Measurements from ENCODE around the gene PWP2.
"Not testable (repeated sequence)": the region's sequence is repeated elsewhere in the genome, so short reads cannot be mapped to it uniquely, and the experiment has no call there.

The PWP2 gene

GRCh38 chr21:44150255-44150654, 43.1 kb downstream of the PWP2 start:
- H3K27me3 ChIP-seq (ENCODE audit: low read depth, low read length); H3K4me1 ChIP-seq (ENCODE audit: low read length); H3K9ac ChIP-seq (ENCODE audit: low read length); H3K79me2 ChIP-seq (ENCODE audit: low read length); H3K36me3 ChIP-seq (replicated peaks; ENCODE audit: low read depth, low read length); H3K4me2 ChIP-seq (ENCODE audit: low read length); H3K27ac ChIP-seq (ENCODE audit: low read length); H4K20me1 ChIP-seq (ENCODE audit: insufficient read depth, low read length); H3K9me3 ChIP-seq (ENCODE audit: insufficient read depth, low read length); H2AFZ ChIP-seq (ENCODE audit: low read depth, low read length); H3K4me3 ChIP-seq (ENCODE audit: low read length): not testable (repeated sequence)

GRCh38 chr21:44153214-44153888, 46.2 kb downstream of the PWP2 start:
- not testable (repeated sequence) for H3K36me3 ChIP-seq (replicated peaks; ENCODE audit: low read depth, low read length); H3K4me2 ChIP-seq (ENCODE audit: low read length); H3K9me3 ChIP-seq (ENCODE audit: insufficient read depth, low read length); H3K27me3 ChIP-seq (ENCODE audit: low read depth, low read length); H2AFZ ChIP-seq (ENCODE audit: low read depth, low read length); H3K4me1 ChIP-seq (ENCODE audit: low read length); H3K9ac ChIP-seq (ENCODE audit: low read length); H3K27ac ChIP-seq (ENCODE audit: low read length); H3K79me2 ChIP-seq (ENCODE audit: low read length); H3K4me3 ChIP-seq (ENCODE audit: low read length); H4K20me1 ChIP-seq (ENCODE audit: insufficient read depth, low read length)

GRCh38 chr21:44153889-44154228, 46.7 kb downstream of the PWP2 start:
- H3K9ac ChIP-seq (ENCODE audit: low read length); H3K36me3 ChIP-seq (replicated peaks; ENCODE audit: low read depth, low read length); H4K20me1 ChIP-seq (ENCODE audit: insufficient read depth, low read length); H3K4me2 ChIP-seq (ENCODE audit: low read length); H2AFZ ChIP-seq (ENCODE audit: low read depth, low read length); H3K4me1 ChIP-seq (ENCODE audit: low read length); H3K79me2 ChIP-seq (ENCODE audit: low read length); H3K9me3 ChIP-seq (ENCODE audit: insufficient read depth, low read length); H3K27ac ChIP-seq (ENCODE audit: low read length); H3K27me3 ChIP-seq (ENCODE audit: low read depth, low read length); H3K4me3 ChIP-seq (ENCODE audit: low read length): not testable (repeated sequence)

- H3K27ac ChIP-seq (ENCODE audit: low read length); H3K9me3 ChIP-seq (ENCODE audit: insufficient read depth, low read length); H3K27me3 ChIP-seq (ENCODE audit: low read depth, low read length); H3K4me2 ChIP-seq (ENCODE audit: low read length); H3K36me3 ChIP-seq (replicated peaks; ENCODE audit: low read depth, low read length); H2AFZ ChIP-seq (ENCODE audit: low read depth, low read length); H3K4me3 ChIP-seq (ENCODE audit: low read length); H4K20me1 ChIP-seq (ENCODE audit: insufficient read depth, low read length); H3K4me1 ChIP-seq (ENCODE audit: low read length); H3K9ac ChIP-seq (ENCODE audit: low read length); H3K79me2 ChIP-seq (ENCODE audit: low read length): not testable (repeated sequence)
Measured at GRCh38 chr21:44154816-44155230, 47.6 kb downstream of the PWP2 start.

- H3K27ac ChIP-seq (ENCODE audit: low read length); H2AFZ ChIP-seq (ENCODE audit: low read depth, low read length); H3K36me3 ChIP-seq (replicated peaks; ENCODE audit: low read depth, low read length); H3K9ac ChIP-seq (ENCODE audit: low read length); H3K4me2 ChIP-seq (ENCODE audit: low read length); H4K20me1 ChIP-seq (ENCODE audit: insufficient read depth, low read length); H3K4me3 ChIP-seq (ENCODE audit: low read length); H3K9me3 ChIP-seq (ENCODE audit: insufficient read depth, low read length); H3K79me2 ChIP-seq (ENCODE audit: low read length); H3K4me1 ChIP-seq (ENCODE audit: low read length); H3K27me3 ChIP-seq (ENCODE audit: low read depth, low read length): not testable (repeated sequence)
Measured at GRCh38 chr21:44155231-44155993, 48.2 kb downstream of the PWP2 start.

GRCh38 chr21:44155994-44156380, 48.8 kb downstream of the PWP2 start:
- not testable (repeated sequence) for H3K4me1 ChIP-seq (ENCODE audit: low read length); H3K36me3 ChIP-seq (replicated peaks; ENCODE audit: low read depth, low read length); H2AFZ ChIP-seq (ENCODE audit: low read depth, low read length); H4K20me1 ChIP-seq (ENCODE audit: insufficient read depth, low read length); H3K27ac ChIP-seq (ENCODE audit: low read length); H3K4me3 ChIP-seq (ENCODE audit: low read length); H3K9me3 ChIP-seq (ENCODE audit: insufficient read depth, low read length); H3K4me2 ChIP-seq (ENCODE audit: low read length); H3K79me2 ChIP-seq (ENCODE audit: low read length); H3K27me3 ChIP-seq (ENCODE audit: low read depth, low read length); H3K9ac ChIP-seq (ENCODE audit: low read length)

GRCh38 chr21:44157439-44158081, 50.4 kb downstream of the PWP2 start:
- not testable (repeated sequence) for H3K36me3 ChIP-seq (replicated peaks; ENCODE audit: low read depth, low read length); H3K79me2 ChIP-seq (ENCODE audit: low read length); H3K27me3 ChIP-seq (ENCODE audit: low read depth, low read length); H3K9ac ChIP-seq (ENCODE audit: low read length); H3K9me3 ChIP-seq (ENCODE audit: insufficient read depth, low read length); H4K20me1 ChIP-seq (ENCODE audit: insufficient read depth, low read length); H3K27ac ChIP-seq (ENCODE audit: low read length); H2AFZ ChIP-seq (ENCODE audit: low read depth, low read length); H3K4me2 ChIP-seq (ENCODE audit: low read length); H3K4me1 ChIP-seq (ENCODE audit: low read length); H3K4me3 ChIP-seq (ENCODE audit: low read length)

GRCh38 chr21:44158082-44158468, 50.9 kb downstream of the PWP2 start:
- H3K27me3 ChIP-seq (ENCODE audit: low read depth, low read length); H3K79me2 ChIP-seq (ENCODE audit: low read length); H3K27ac ChIP-seq (ENCODE audit: low read length); H3K9me3 ChIP-seq (ENCODE audit: insufficient read depth, low read length); H4K20me1 ChIP-seq (ENCODE audit: insufficient read depth, low read length); H3K4me3 ChIP-seq (ENCODE audit: low read length); H3K36me3 ChIP-seq (replicated peaks; ENCODE audit: low read depth, low read length); H3K4me2 ChIP-seq (ENCODE audit: low read length); H3K4me1 ChIP-seq (ENCODE audit: low read length); H3K9ac ChIP-seq (ENCODE audit: low read length); H2AFZ ChIP-seq (ENCODE audit: low read depth, low read length): not testable (repeated sequence)

GRCh38 chr21:44159349-44160297, 52.4 kb downstream of the PWP2 start:
- not testable (repeated sequence) for H3K4me2 ChIP-seq (ENCODE audit: low read length); H3K4me3 ChIP-seq (ENCODE audit: low read length); H4K20me1 ChIP-seq (ENCODE audit: insufficient read depth, low read length); H3K9me3 ChIP-seq (ENCODE audit: insufficient read depth, low read length); H3K27me3 ChIP-seq (ENCODE audit: low read depth, low read length); H3K79me2 ChIP-seq (ENCODE audit: low read length); H3K9ac ChIP-seq (ENCODE audit: low read length); H3K4me1 ChIP-seq (ENCODE audit: low read length); H3K36me3 ChIP-seq (replicated peaks; ENCODE audit: low read depth, low read length); H2AFZ ChIP-seq (ENCODE audit: low read depth, low read length)
- H3K27ac ChIP-seq (ENCODE audit: low read length) = peak overlapping the region; percentile 52; the same call in 1 of the 2 replicates
